Occipital lobe (tissue), 2 donors: Measurements from ENCODE around the gene GPHA2. TPM values are rescaled to one million over a fixed set of nuclear protein-coding genes. Genes with fewer than 3 reads are reported as not detected.

Experiments used
- DNase-seq: peaks from one replicate; lab custom pipeline; 2025; lab: John Stamatoyannopoulos, UW
- total RNA-seq: library from RNA; depleted of rRNA; stranded (reverse); fragments of >200 nt; gene quantifications from one replicate; pipeline ENCODE4 v1.2.3, GENCODE V29; 2014

Gene GPHA2
- total RNA-seq, 1 donor from 2014 or later = not detected

GRCh38 chr11:64910451-64911093, 25.1 kb downstream of the GPHA2 start:
- DNase-seq = no peak

GRCh38 chr11:64909653-64910343, 25.9 kb downstream of the GPHA2 start:
- no peak for DNase-seq

- no peak for DNase-seq
Observed at GRCh38 chr11:64908766-64909165, 26.9 kb downstream of the GPHA2 start.

GRCh38 chr11:64906314-64906635, 29.4 kb downstream of the GPHA2 start:
- no peak for DNase-seq

GRCh38 chr11:64905516-64906313, 30.0 kb downstream of the GPHA2 start:
- no peak for DNase-seq

GRCh38 chr11:64903291-64903833, 32.3 kb downstream of the GPHA2 start:
- no peak for DNase-seq

- DNase-seq = no peak
Observed at GRCh38 chr11:64902102-64902900, 33.4 kb downstream of the GPHA2 start.

- DNase-seq = no peak
Observed at GRCh38 chr11:64900774-64901173, 34.9 kb downstream of the GPHA2 start.

- no peak for DNase-seq
Observed at GRCh38 chr11:64900263-64900678, 35.4 kb downstream of the GPHA2 start.

GRCh38 chr11:64898541-64898940, 37.2 kb downstream of the GPHA2 start:
- DNase-seq = no peak

GRCh38 chr11:64898076-64898445, 37.6 kb downstream of the GPHA2 start:
- no peak for DNase-seq

- no peak for DNase-seq
Observed at GRCh38 chr11:64897381-64898075, 38.2 kb downstream of the GPHA2 start.

GRCh38 chr11:64896448-64897022, 39.2 kb downstream of the GPHA2 start:
- DNase-seq = no peak

- no peak for DNase-seq
Observed at GRCh38 chr11:64894812-64895452, 40.8 kb downstream of the GPHA2 start.

GRCh38 chr11:64894070-64894811, 41.5 kb downstream of the GPHA2 start:
- DNase-seq = peak; percentile 17

- no peak for DNase-seq
Observed at GRCh38 chr11:64893194-64894069, 42.3 kb downstream of the GPHA2 start.

- DNase-seq = no peak
Observed at GRCh38 chr11:64892838-64893193, 42.9 kb downstream of the GPHA2 start.

- no peak for DNase-seq
Observed at GRCh38 chr11:64892411-64892831, 43.3 kb downstream of the GPHA2 start.
